ENCODE measurements around the gene GLRX5. TPM values are rescaled to one million over a fixed set of nuclear protein-coding genes. Genes with fewer than 3 reads are reported as not detected.
"Not testable (repeated sequence)": the region's sequence is repeated elsewhere in the genome, so short reads cannot be mapped to it uniquely, and the experiment has no call there.

Gene GLRX5
- total RNA-seq, 2 donors from 2014 or later, result 62.4 to 63.4 TPM

GRCh38 chr14:95507701-95508103, 27.1 kb upstream of the GLRX5 start:
- no peak overlapping the region for H3K27ac ChIP-seq (ENCODE audit: low read depth, low read length)
- DNase-seq, result no peak
- TF ChIP-seq, protein P1, sequence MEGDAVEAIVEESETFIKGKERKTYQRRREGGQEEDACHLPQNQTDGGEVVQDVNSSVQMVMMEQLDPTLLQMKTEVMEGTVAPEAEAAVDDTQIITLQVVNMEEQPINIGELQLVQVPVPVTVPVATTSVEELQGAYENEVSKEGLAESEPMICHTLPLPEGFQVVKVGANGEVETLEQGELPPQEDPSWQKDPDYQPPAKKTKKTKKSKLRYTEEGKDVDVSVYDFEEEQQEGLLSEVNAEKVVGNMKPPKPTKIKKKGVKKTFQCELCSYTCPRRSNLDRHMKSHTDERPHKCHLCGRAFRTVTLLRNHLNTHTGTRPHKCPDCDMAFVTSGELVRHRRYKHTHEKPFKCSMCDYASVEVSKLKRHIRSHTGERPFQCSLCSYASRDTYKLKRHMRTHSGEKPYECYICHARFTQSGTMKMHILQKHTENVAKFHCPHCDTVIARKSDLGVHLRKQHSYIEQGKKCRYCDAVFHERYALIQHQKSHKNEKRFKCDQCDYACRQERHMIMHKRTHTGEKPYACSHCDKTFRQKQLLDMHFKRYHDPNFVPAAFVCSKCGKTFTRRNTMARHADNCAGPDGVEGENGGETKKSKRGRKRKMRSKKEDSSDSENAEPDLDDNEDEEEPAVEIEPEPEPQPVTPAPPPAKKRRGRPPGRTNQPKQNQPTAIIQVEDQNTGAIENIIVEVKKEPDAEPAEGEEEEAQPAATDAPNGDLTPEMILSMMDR (conservative IDR thresholded peaks at IDR 0.05), result no peak
- H3K36me3 ChIP-seq (ENCODE audit: control insufficient read depth, insufficient read depth, low read length), result no peaks in the 10 kb centered on the region
- Mint-ChIP-seq H3K36me3 (ENCODE audit: low read depth) (no peaks in the 10 kb centered on the region), H3K9me3 (no peaks in the 10 kb centered on the region), H3K4me1 (peaks cover 35% of the 10 kb centered on the region), H3K27me3 (ENCODE audit: insufficient read depth) (no peaks in the 10 kb centered on the region), H3K27ac (no peak overlapping the region), H3K4me3 (no peak overlapping the region)
- H3K9ac ChIP-seq (ENCODE audit: extremely low read depth, low read length, poor library complexity, severe bottlenecking), result no peak overlapping the region
- peaks cover 38% of the 10 kb centered on the region for H3K4me1 ChIP-seq (ENCODE audit: control insufficient read depth, insufficient read depth, low read length)
- H3K4me3 ChIP-seq (ENCODE audit: low read length), result no peak overlapping the region
- H3K27me3 ChIP-seq (ENCODE audit: control insufficient read depth, insufficient read depth, low read length, poor library complexity, severe bottlenecking), result no peaks in the 10 kb centered on the region
- no peaks in the 10 kb centered on the region for H3K9me3 ChIP-seq (ENCODE audit: control insufficient read depth, low read length)
- WGBS, 2 experiments (ENCODE audit: insufficient coverage in 1 of 2, insufficient read length in 1 of 2), result 80 to 96% methylated on average over 1 to 3 of the region's 3 CpGs

GRCh38 chr14:95508377-95508776, 26.5 kb upstream of the GLRX5 start:
- Mint-ChIP-seq H3K27ac (no peak overlapping the region), H3K9me3 (no peaks in the 10 kb centered on the region), H3K36me3 (ENCODE audit: low read depth) (no peaks in the 10 kb centered on the region), H3K4me1 (peaks cover 28% of the 10 kb centered on the region), H3K4me3 (no peak overlapping the region), H3K27me3 (ENCODE audit: insufficient read depth) (no peaks in the 10 kb centered on the region)
- Histone ChIP-seq H3K4me3 (ENCODE audit: low read length) (no peak overlapping the region), H3K9me3 (ENCODE audit: control insufficient read depth, low read length) (no peaks in the 10 kb centered on the region), H3K27me3 (ENCODE audit: control insufficient read depth, insufficient read depth, low read length, poor library complexity, severe bottlenecking) (no peaks in the 10 kb centered on the region), H3K27ac (ENCODE audit: low read depth, low read length) (no peak overlapping the region), H3K4me1 (ENCODE audit: control insufficient read depth, insufficient read depth, low read length) (peaks cover 32% of the 10 kb centered on the region), H3K36me3 (ENCODE audit: control insufficient read depth, insufficient read depth, low read length) (no peaks in the 10 kb centered on the region), H3K9ac (ENCODE audit: extremely low read depth, low read length, poor library complexity, severe bottlenecking) (no peak overlapping the region)
- no peak for DNase-seq
- TF ChIP-seq, protein P1 (conservative IDR thresholded peaks at IDR 0.05), result no peak
- 90% methylated on average over 6 of the region's 6 CpGs for WGBS, 2 experiments (ENCODE audit: insufficient coverage in 1 of 2, insufficient read length in 1 of 2)

DNA sequence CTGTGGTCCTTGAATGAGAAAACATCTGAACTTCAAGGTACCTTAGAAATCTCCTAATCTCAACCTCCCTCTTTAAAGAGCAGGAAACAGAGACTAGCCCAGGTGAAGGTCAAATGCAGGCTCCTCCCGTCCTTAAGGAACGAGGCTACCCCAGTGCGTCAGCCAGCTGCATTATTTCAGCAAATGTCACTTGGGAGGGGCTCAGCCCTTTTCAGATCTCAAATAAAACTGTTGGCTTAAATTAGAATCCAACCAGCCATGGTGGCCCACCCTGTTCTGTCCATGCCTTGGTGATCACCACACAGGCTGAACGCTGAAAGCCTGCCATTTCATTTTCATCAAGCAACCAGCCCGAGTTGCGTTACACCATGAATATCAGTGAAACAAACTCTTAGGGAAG, 25.4 kb upstream of the GLRX5 start:
- H3K27me3 Mint-ChIP-seq (ENCODE audit: insufficient read depth), result no peaks in the 10 kb centered on the region
- H3K36me3 Mint-ChIP-seq (ENCODE audit: low read depth), result no peaks in the 10 kb centered on the region
- Histone ChIP-seq H3K4me3 (ENCODE audit: low read length) (no peak overlapping the region), H3K9ac (ENCODE audit: extremely low read depth, low read length, poor library complexity, severe bottlenecking) (no peak overlapping the region), H3K27me3 (ENCODE audit: control insufficient read depth, insufficient read depth, low read length, poor library complexity, severe bottlenecking) (no peaks in the 10 kb centered on the region), H3K9me3 (ENCODE audit: control insufficient read depth, low read length) (no peaks in the 10 kb centered on the region), H3K27ac (ENCODE audit: low read depth, low read length) (no peak overlapping the region), H3K4me1 (ENCODE audit: control insufficient read depth, insufficient read depth, low read length) (peaks cover 29% of the 10 kb centered on the region), H3K36me3 (ENCODE audit: control insufficient read depth, insufficient read depth, low read length) (no peaks in the 10 kb centered on the region)
- no peak for DNase-seq
- 94 to 100% methylated on average over 2 to 6 of the region's 6 CpGs for WGBS, 2 experiments (ENCODE audit: insufficient coverage in 1 of 2, insufficient read length in 1 of 2)
- no peaks in the 10 kb centered on the region for H3K9me3 Mint-ChIP-seq
- peaks cover 23% of the 10 kb centered on the region for H3K4me1 Mint-ChIP-seq
- H3K4me3 Mint-ChIP-seq, result no peak overlapping the region
- TF ChIP-seq, protein P1 (conservative IDR thresholded peaks at IDR 0.05), result no peak
- no peak overlapping the region for H3K27ac Mint-ChIP-seq

DNA sequence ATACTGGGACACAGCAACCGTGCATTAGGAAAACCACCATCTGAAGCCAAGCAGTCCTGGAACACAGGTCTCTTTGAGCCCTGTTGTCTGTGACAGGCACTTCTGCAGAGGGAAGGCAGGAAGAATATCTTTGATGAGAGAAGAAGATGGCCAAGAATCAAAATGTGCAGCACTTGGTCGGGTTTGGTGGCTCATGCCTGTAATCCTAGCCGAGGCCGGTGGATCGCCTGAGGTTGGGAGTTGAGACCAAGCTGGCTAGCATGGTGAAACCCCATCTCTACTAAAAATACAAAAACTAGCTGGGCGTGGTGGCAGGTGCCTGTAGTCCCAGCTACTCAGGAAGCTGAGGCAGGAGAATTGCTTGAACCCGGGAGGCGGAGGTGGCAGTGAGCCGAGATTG, 24.5 kb upstream of the GLRX5 start:
- H3K36me3 Mint-ChIP-seq (ENCODE audit: low read depth); H3K36me3 ChIP-seq (ENCODE audit: control insufficient read depth, insufficient read depth, low read length); H3K9me3 ChIP-seq (ENCODE audit: control insufficient read depth, low read length); H3K9ac ChIP-seq (ENCODE audit: extremely low read depth, low read length, poor library complexity, severe bottlenecking); H3K27me3 Mint-ChIP-seq (ENCODE audit: insufficient read depth); H3K27ac Mint-ChIP-seq; H3K27ac ChIP-seq (ENCODE audit: low read depth, low read length); H3K4me3 Mint-ChIP-seq; H3K9me3 Mint-ChIP-seq; H3K4me3 ChIP-seq (ENCODE audit: low read length); DNase-seq; H3K27me3 ChIP-seq (ENCODE audit: control insufficient read depth, insufficient read depth, low read length, poor library complexity, severe bottlenecking): not testable (repeated sequence)
- peaks cover 20% of the 10 kb centered on the region for H3K4me1 Mint-ChIP-seq
- WGBS, 2 experiments (ENCODE audit: insufficient coverage in 1 of 2, insufficient read length in 1 of 2), result 94 to 95% methylated on average over 8 to 9 of the region's 9 CpGs
- peaks cover 24% of the 10 kb centered on the region for H3K4me1 ChIP-seq (ENCODE audit: control insufficient read depth, insufficient read depth, low read length)

Measured in endodermal cell (in vitro differentiated cells).